Neural crest cell (in vitro differentiated cells): ENCODE data around the gene RFNG. TPM values are rescaled to one million over a fixed set of nuclear protein-coding genes. Genes with fewer than 3 reads are reported as not detected.

Experiments
- DNase-seq: peaks from one replicate; pipeline ENCODE4 v3.0.0; 2021; ENCODE audit warnings: low read depth, mixed read lengths, low spot score
- H3K27ac Mint-ChIP-seq: one replicate; pipeline ENCODE4 v1.8.0; 2021; ENCODE audit warnings: mild to moderate bottlenecking, mixed read lengths; ENCODE audit not compliant: unreplicated experiment
- H3K27me3 Mint-ChIP-seq: 2 replicates; pipeline ENCODE4 v1.8.0; 2021; ENCODE audit warnings: low read depth, mild to moderate bottlenecking, mixed read lengths
- H3K36me3 Mint-ChIP-seq: 2 replicates; pipeline ENCODE4 v1.8.0; 2021; ENCODE audit warnings: low read depth, mild to moderate bottlenecking, mixed read lengths
- H3K4me1 Mint-ChIP-seq: 2 replicates; pipeline ENCODE4 v1.8.0; 2021; ENCODE audit warnings: mixed read lengths
- H3K4me3 Mint-ChIP-seq: one replicate; pipeline ENCODE4 v1.8.0; 2021; ENCODE audit warnings: mild to moderate bottlenecking, mixed read lengths
- H3K9me3 Mint-ChIP-seq: 2 replicates; pipeline ENCODE4 v1.8.0; 2021; ENCODE audit warnings: mixed read lengths
- CTCF ChIP-seq: fragments of 200-600 bp; sonication (generic); conservative IDR thresholded peaks from 2 replicates; pipeline ENCODE4 v1.5.0; 2021; ENCODE audit warnings: antibody characterized with exemption, mild to moderate bottlenecking
- total RNA-seq: library from RNA; stranded (reverse); gene quantifications from 2 replicates; pipeline ENCODE4 v1.2.1, GENCODE V29; 2021

The RFNG gene
- total RNA-seq, 1 donor from 2014 or later: 46.0 TPM

GRCh38 chr17:82007495-82008257 is 43.9 kb downstream of the RFNG start:
- Mint-ChIP-seq H3K4me3 (no peak overlapping the region), H3K27ac (no peak overlapping the region), H3K4me1 (peaks cover 21% of the 10 kb centered on the region), H3K36me3 (no peaks in the 10 kb centered on the region), H3K27me3 (no peaks in the 10 kb centered on the region), H3K9me3 (no peaks in the 10 kb centered on the region)
- DNase-seq: no peak
- no peak for TF ChIP-seq CTCF

GRCh38 chr17:82007228-82007494 is 44.5 kb downstream of the RFNG start:
- no peak overlapping the region for H3K4me3 Mint-ChIP-seq
- H3K27ac Mint-ChIP-seq: no peak overlapping the region
- no peaks in the 10 kb centered on the region for H3K27me3 Mint-ChIP-seq
- TF ChIP-seq CTCF: no peak
- no peaks in the 10 kb centered on the region for H3K9me3 Mint-ChIP-seq
- H3K36me3 Mint-ChIP-seq: no peaks in the 10 kb centered on the region
- H3K4me1 Mint-ChIP-seq: peaks cover 20% of the 10 kb centered on the region
- DNase-seq: no peak

- no peaks in the 10 kb centered on the region for H3K9me3 Mint-ChIP-seq
- H3K4me3 Mint-ChIP-seq: peak overlapping the region; percentile 27
- DNase-seq: no peak
- no peaks in the 10 kb centered on the region for H3K36me3 Mint-ChIP-seq
- H3K27me3 Mint-ChIP-seq: no peaks in the 10 kb centered on the region
- no peak for TF ChIP-seq CTCF
- H3K4me1 Mint-ChIP-seq: peaks cover 17% of the 10 kb centered on the region
- H3K27ac Mint-ChIP-seq: no peak overlapping the region
Observed at GRCh38 chr17:82006468-82007227, 45.0 kb downstream of the RFNG start.

GRCh38 chr17:82005701-82006348 is 45.8 kb downstream of the RFNG start:
- H3K27me3 Mint-ChIP-seq: no peaks in the 10 kb centered on the region
- H3K36me3 Mint-ChIP-seq: no peaks in the 10 kb centered on the region
- peaks cover 17% of the 10 kb centered on the region for H3K4me1 Mint-ChIP-seq
- TF ChIP-seq CTCF: no peak
- no peak overlapping the region for H3K27ac Mint-ChIP-seq
- peak overlapping the region; percentile 27 for H3K4me3 Mint-ChIP-seq
- H3K9me3 Mint-ChIP-seq: no peaks in the 10 kb centered on the region
- DNase-seq: no peak

GRCh38 chr17:82004517-82005455 is 46.8 kb downstream of the RFNG start:
- Mint-ChIP-seq H3K9me3 (no peaks in the 10 kb centered on the region), H3K27me3 (no peaks in the 10 kb centered on the region), H3K36me3 (no peaks in the 10 kb centered on the region), H3K27ac (no peak overlapping the region), H3K4me3 (no peak overlapping the region), H3K4me1 (peaks cover 17% of the 10 kb centered on the region)
- no peak for DNase-seq
- no peak for TF ChIP-seq CTCF
